Pancreas (tissue), 10 donors: ENCODE data around the gene SCIN. TPM values are rescaled to one million over a fixed set of nuclear protein-coding genes. Genes with fewer than 3 reads are reported as not detected.

Source experiments
- ATAC-seq, 4 donors: fragments of 200-7000 bp; cut with Tn5 transposase; one replicate each; pipeline versions ENCODE4 v1.8.0 to v1.9.1; 2020; ENCODE audit warnings: mild to moderate bottlenecking in 4 of 4, moderate library complexity in 4 of 4
- DNase-seq, 6 donors: peaks; one replicate each; pipeline ENCODE4 v3.0.0-alpha.2; 2020
- FAIRE-seq: peaks from 2 replicates; lab custom pipeline; 2012; peaks lifted over from hg19 to GRCh38; lab: Jason Lieb, UNC
- H3K27ac ChIP-seq, 4 donors: fragments of 200-600 bp; sonication (generic); 1 replicate in 3 of 4; 2 replicates in 1 of 4; pipeline versions ENCODE4 v1.5.0 to v1.8.0; 2020
- H3K27me3 ChIP-seq, 4 donors: fragments of 200-600 bp; one replicate each; pipeline ENCODE4 v1.8.0; 2021
- H3K36me3 ChIP-seq, 3 donors: fragments of 200-600 bp; sonication (generic) in 1 of 3; one replicate each; pipeline versions ENCODE4 v1.5.0 to v1.8.0; 2020 to 2021
- H3K4me1 ChIP-seq, 3 donors: fragments of 200-600 bp; one replicate each; pipeline ENCODE4 v1.8.0; 2021
- H3K4me3 ChIP-seq, 4 donors: fragments of 200-600 bp; sonication (generic) in 2 of 4; one replicate each; pipeline versions ENCODE4 v1.5.0 to v1.8.0; 2020 to 2021
- H3K9me3 ChIP-seq, 4 donors: fragments of 200-600 bp; one replicate each; pipeline ENCODE4 v1.8.0; 2021
- CTCF ChIP-seq, 4 donors: fragments of 200-600 bp; sonication (generic) in 3 of 4; IDR thresholded peaks; one replicate each; pipeline versions ENCODE4 v1.5.0 to v1.8.0; 2021; ENCODE audit warnings: antibody characterized with exemption in 4 of 4
- WGBS, 2 donors: extraction: QIAGEN DNeasy Blood & Tissue Kit; methylation state at CpG; one replicate each; pipeline ENCODE4 v1.1.7; 2013; 5-methylcytosine and 5-hydroxymethylcytosine counted together
- intact Hi-C, 3 donors: fragments of 100-400 bp; cut with DNase I; formaldehyde crosslinking; loops; one replicate each; pipeline versions ENCODE4 v1.11.1 to v1.14.2; 2022
- polyA plus RNA-seq, 2 donors: library from polyadenylated mRNA; stranded (reverse); fragments of 200-250 nt; gene quantifications; one replicate each; pipeline ENCODE4 v1.2.3, GENCODE V29; 2013
- total RNA-seq, 6 donors: library from RNA; stranded (reverse); fragmentation: NEBNext Ultra II Directional in 4 of 6; extraction: Animal tissue kit (Norgen Biotek cat#: 25700) in 4 of 6; gene quantifications; one replicate each; pipeline versions ENCODE4 v1.2.1 to v1.2.4, GENCODE V29; 2021 to 2023
- donor health status: healthy with polysubstance abuse.
- donor health status: DM: no; HTN: no; CAD: no; lungs with moderate emphysema.
- donor health status: DM: no; HTN: no; CAD: no.
- donor health status: control.
- donor health status: control.
- donor health status: Bipolar disorder and iron deficiency.
- donor health status: DM: yes; HTN: yes; CAD: no.
- donor health status: DM: no; HTN: no; CAD: no.
- donor health status: DM: no; HTN: no; CAD: no.
- donor health status: DM: yes; HTN: yes; CAD: no.

The SCIN gene
- total and polyA plus RNA-seq, 8 donors, result 0.39 to 6.1 (median 1.1) TPM

GRCh38 chr7:12692035-12692434 lies 121.5 kb downstream of the SCIN start:
- Histone ChIP-seq H3K9me3 (no peaks in the 10 kb centered on the region), H3K4me1 (peaks cover 0 to 6% (median 3%) of the 10 kb centered on the region in 3 donors), H3K4me3 (no peak overlapping the region), H3K27ac (no peak overlapping the region), H3K27me3 (no peaks in the 10 kb centered on the region), H3K36me3 (no peaks in the 10 kb centered on the region)
- intact Hi-C loops, result no loop called here
- ATAC-seq (no peak), DNase-seq (no peak), FAIRE-seq (no peak)
- TF ChIP-seq CTCF (IDR thresholded peaks at IDR 0.05), result no peak
- WGBS, 2 donors, result 91 to 94% methylated on average over 1 of the region's 1 CpG

- TF ChIP-seq CTCF (IDR thresholded peaks at IDR 0.05), result no peak
- FAIRE-seq (no peak), ATAC-seq (no peak), DNase-seq (no peak)
- 53 to 80% methylated on average over 3 of the region's 3 CpGs for WGBS, 2 donors
- peaks cover 0 to 6% (median 3%) of the 10 kb centered on the region in 3 donors for H3K4me1 ChIP-seq
- H3K36me3 ChIP-seq, result no peaks in the 10 kb centered on the region
- no peak overlapping the region for H3K4me3 ChIP-seq
- no peaks in the 10 kb centered on the region for H3K9me3 ChIP-seq
- no peak overlapping the region for H3K27ac ChIP-seq
- intact Hi-C loops, result no loop called here
- H3K27me3 ChIP-seq, result no peaks in the 10 kb centered on the region
Observed at GRCh38 chr7:12692479-12693259, 122.1 kb downstream of the SCIN start.

DNA sequence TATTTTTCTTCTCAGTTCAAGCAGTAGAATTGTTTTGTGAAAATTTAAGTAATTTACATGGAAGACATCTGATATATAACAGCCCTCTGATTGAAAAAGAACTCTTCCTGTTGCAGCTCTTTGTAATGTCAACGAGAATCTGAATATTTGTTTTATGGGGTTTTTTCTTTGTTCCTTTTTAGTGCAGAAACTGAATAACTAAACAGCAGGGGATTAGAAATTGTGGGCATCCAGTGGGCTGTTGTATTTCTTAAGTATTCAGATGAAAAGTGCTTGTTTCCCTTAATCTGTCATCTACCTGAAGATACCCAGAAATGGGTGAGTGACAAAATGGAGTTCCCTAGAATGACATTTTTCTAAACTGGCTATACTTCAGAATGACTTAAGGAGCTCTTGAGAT lies 124.3 kb downstream of the SCIN start:
- Histone ChIP-seq H3K4me1 (peaks cover 0 to 6% (median 2%) of the 10 kb centered on the region in 3 donors), H3K4me3 (no peak overlapping the region), H3K36me3 (no peaks in the 10 kb centered on the region), H3K9me3 (no peaks in the 10 kb centered on the region), H3K27ac (no peak overlapping the region), H3K27me3 (no peaks in the 10 kb centered on the region)
- intact Hi-C loops, result no loop called here
- TF ChIP-seq CTCF (IDR thresholded peaks at IDR 0.05), result no peak
- WGBS, 2 donors, result 53 to 93% methylated on average over 1 of the region's 1 CpG
- no peak for DNase-seq
- ATAC-seq, result no peak
- no peak for FAIRE-seq

GRCh38 chr7:12695965-12696364 lies 125.4 kb downstream of the SCIN start:
- H3K4me3 ChIP-seq, result no peak overlapping the region
- ATAC-seq, result peak; percentile 60 to 88 (median 73)
- no peaks in the 10 kb centered on the region for H3K9me3 ChIP-seq
- DNase-seq, result no peak
- H3K27me3 ChIP-seq, result no peaks in the 10 kb centered on the region
- no peak overlapping the region for H3K27ac ChIP-seq
- H3K4me1 ChIP-seq, result peaks cover 0 to 6% (median 0%) of the 10 kb centered on the region in 3 donors
- intact Hi-C loops, result no loop called here
- TF ChIP-seq CTCF (IDR thresholded peaks at IDR 0.05), result no peak
- H3K36me3 ChIP-seq, result no peaks in the 10 kb centered on the region
- 87 to 96% methylated on average over 1 of the region's 1 CpG for WGBS, 2 donors
- no peak for FAIRE-seq

- FAIRE-seq (no peak), DNase-seq (no peak), ATAC-seq (no peak)
- no peak overlapping the region for H3K27ac ChIP-seq
- intact Hi-C loops, result no loop called here
- no peak overlapping the region for H3K4me3 ChIP-seq
- 91 to 98% methylated on average over 10 of the region's 10 CpGs for WGBS, 2 donors
- H3K4me1 ChIP-seq, result peaks cover 0 to 6% (median 0%) of the 10 kb centered on the region in 3 donors
- H3K27me3 ChIP-seq, result no peaks in the 10 kb centered on the region
- no peaks in the 10 kb centered on the region for H3K36me3 ChIP-seq
- H3K9me3 ChIP-seq, result no peaks in the 10 kb centered on the region
- TF ChIP-seq CTCF (IDR thresholded peaks at IDR 0.05), result no peak
Observed at GRCh38 chr7:12699299-12699698, 128.8 kb downstream of the SCIN start.
